Suprapubic skin (tissue), 4 donors: ENCODE measurements around the gene ADAMTSL2. TPM values are rescaled to one million over a fixed set of nuclear protein-coding genes. Genes with fewer than 3 reads are reported as not detected.

ENCODE experiments used
- DNase-seq, 2 donors: peaks; one replicate each; pipeline ENCODE4 v3.0.0-alpha.2; 2019; ENCODE audit warnings: low spot score in 2 of 2
- H3K27ac ChIP-seq: fragments of 200-600 bp; sonication (generic); one replicate; pipeline ENCODE4 v1.5.1; 2019
- H3K27me3 ChIP-seq: fragments of 200-600 bp; sonication (generic); one replicate; pipeline ENCODE4 v1.5.1; 2019
- H3K36me3 ChIP-seq: fragments of 200-600 bp; sonication (generic); one replicate; pipeline ENCODE4 v1.5.1; 2019
- H3K4me1 ChIP-seq: fragments of 200-600 bp; sonication (generic); one replicate; pipeline ENCODE4 v1.5.1; 2019
- H3K4me3 ChIP-seq: fragments of 200-600 bp; sonication (generic); one replicate; pipeline ENCODE4 v1.5.1; 2019; ENCODE audit warnings: mild to moderate bottlenecking
- H3K9me3 ChIP-seq: fragments of 200-600 bp; sonication (generic); one replicate; pipeline ENCODE4 v1.5.1; 2019
- EP300 ChIP-seq: sonication (generic); formaldehyde crosslinking; IDR thresholded peaks from one replicate; pipeline ENCODE4 v1.6.1; 2017; ENCODE audit warnings: antibody characterized with exemption
- POLR2A ChIP-seq, 2 donors: fragments of 450-650 bp; IDR thresholded peaks; one replicate each; pipeline ENCODE4 v1.6.1; 2017; ENCODE audit warnings: antibody characterized with exemption in 2 of 2, mild to moderate bottlenecking in 2 of 2, moderate library complexity in 2 of 2
- POLR2AphosphoS5 ChIP-seq, 3 donors: sonication (generic); formaldehyde crosslinking; IDR thresholded peaks; one replicate each; pipeline ENCODE4 v1.6.1; 2017; ENCODE audit warnings: antibody characterized with exemption in 3 of 3
- WGBS: methylation state at CpG from one replicate; pipeline ENCODE4 v1.1.5; 2018; 5-methylcytosine and 5-hydroxymethylcytosine counted together
- total RNA-seq, 4 donors: library from RNA; depleted of rRNA; stranded (reverse); fragments of >200 nt; gene quantifications; one replicate each; pipeline ENCODE4 v1.1.0, GENCODE V29; 2016
- TF ChIP-seq, protein P1 (sequence below), 2 donors: fragments of 200-600 bp in 1 of 2; fragments of 450-650 bp in 1 of 2; sonication (generic) in 1 of 2; IDR thresholded peaks; one replicate each; pipeline ENCODE4 v1.5.1; 2016 to 2019; ENCODE audit warnings: antibody characterized with exemption in 2 of 2, mild to moderate bottlenecking in 1 of 2, moderate library complexity in 1 of 2

The ADAMTSL2 gene
- total RNA-seq, 4 donors from 2014 or later = 0.16 to 0.85 (median 0.46) TPM

GRCh38 chr9:133521122-133522072 is 13.1 kb upstream of the ADAMTSL2 start:
- WGBS = 88% methylated on average over 16 of the region's 21 CpGs
- H3K27ac ChIP-seq = no peak overlapping the region
- no peak for DNase-seq
- no peaks in the 10 kb centered on the region for H3K36me3 ChIP-seq
- peaks cover 3% of the 10 kb centered on the region for H3K27me3 ChIP-seq
- no peak overlapping the region for H3K4me3 ChIP-seq
- H3K9me3 ChIP-seq = no peaks in the 10 kb centered on the region
- H3K4me1 ChIP-seq = peaks cover 3% of the 10 kb centered on the region
- TF ChIP-seq POLR2AphosphoS5 (IDR thresholded peaks at IDR 0.05) = no peak
- TF ChIP-seq, protein P1, sequence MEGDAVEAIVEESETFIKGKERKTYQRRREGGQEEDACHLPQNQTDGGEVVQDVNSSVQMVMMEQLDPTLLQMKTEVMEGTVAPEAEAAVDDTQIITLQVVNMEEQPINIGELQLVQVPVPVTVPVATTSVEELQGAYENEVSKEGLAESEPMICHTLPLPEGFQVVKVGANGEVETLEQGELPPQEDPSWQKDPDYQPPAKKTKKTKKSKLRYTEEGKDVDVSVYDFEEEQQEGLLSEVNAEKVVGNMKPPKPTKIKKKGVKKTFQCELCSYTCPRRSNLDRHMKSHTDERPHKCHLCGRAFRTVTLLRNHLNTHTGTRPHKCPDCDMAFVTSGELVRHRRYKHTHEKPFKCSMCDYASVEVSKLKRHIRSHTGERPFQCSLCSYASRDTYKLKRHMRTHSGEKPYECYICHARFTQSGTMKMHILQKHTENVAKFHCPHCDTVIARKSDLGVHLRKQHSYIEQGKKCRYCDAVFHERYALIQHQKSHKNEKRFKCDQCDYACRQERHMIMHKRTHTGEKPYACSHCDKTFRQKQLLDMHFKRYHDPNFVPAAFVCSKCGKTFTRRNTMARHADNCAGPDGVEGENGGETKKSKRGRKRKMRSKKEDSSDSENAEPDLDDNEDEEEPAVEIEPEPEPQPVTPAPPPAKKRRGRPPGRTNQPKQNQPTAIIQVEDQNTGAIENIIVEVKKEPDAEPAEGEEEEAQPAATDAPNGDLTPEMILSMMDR (IDR thresholded peaks at IDR 0.05) = no peak
- TF ChIP-seq EP300 = no peak
- TF ChIP-seq POLR2A (IDR thresholded peaks at IDR 0.05) = no peak

GRCh38 chr9:133522073-133522910 is 12.2 kb upstream of the ADAMTSL2 start:
- H3K9me3 ChIP-seq = no peaks in the 10 kb centered on the region
- DNase-seq = no peak
- WGBS = 80% methylated on average over 9 of the region's 14 CpGs
- TF ChIP-seq POLR2AphosphoS5 (IDR thresholded peaks at IDR 0.05) = no peak
- TF ChIP-seq, protein P1 (IDR thresholded peaks at IDR 0.05) = no peak
- TF ChIP-seq EP300 = no peak
- TF ChIP-seq POLR2A (IDR thresholded peaks at IDR 0.05) = no peak
- H3K27me3 ChIP-seq = peaks cover 12% of the 10 kb centered on the region
- no peaks in the 10 kb centered on the region for H3K36me3 ChIP-seq
- peaks cover 11% of the 10 kb centered on the region for H3K4me1 ChIP-seq
- H3K4me3 ChIP-seq = no peak overlapping the region
- no peak overlapping the region for H3K27ac ChIP-seq

DNA sequence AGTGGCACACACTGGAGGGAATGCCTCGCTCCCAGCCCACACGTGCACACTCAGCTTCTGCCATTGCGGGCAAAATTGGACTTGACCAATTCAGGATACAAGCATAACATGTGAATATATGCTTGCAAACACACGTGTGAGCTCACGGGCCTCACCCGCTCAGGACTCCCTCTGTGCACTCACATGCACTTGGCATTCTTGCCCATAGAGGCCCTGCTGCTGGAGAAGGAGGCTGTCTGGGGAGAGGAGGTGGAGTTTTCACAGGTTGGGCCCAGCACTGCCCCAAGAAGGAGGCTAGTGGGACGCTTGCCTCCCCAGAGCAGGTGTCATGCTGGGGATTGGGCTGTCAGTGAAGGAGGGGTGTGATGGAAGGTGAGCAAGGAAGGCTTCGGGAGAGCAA is 11.4 kb upstream of the ADAMTSL2 start:
- peaks cover 19% of the 10 kb centered on the region for H3K4me1 ChIP-seq
- no peak for TF ChIP-seq POLR2AphosphoS5 (IDR thresholded peaks at IDR 0.05)
- TF ChIP-seq, protein P1 (IDR thresholded peaks at IDR 0.05) = no peak
- TF ChIP-seq EP300 = no peak
- no peak for TF ChIP-seq POLR2A (IDR thresholded peaks at IDR 0.05)
- peaks cover 21% of the 10 kb centered on the region for H3K27me3 ChIP-seq
- 75% methylated on average over 6 of the region's 8 CpGs for WGBS
- H3K4me3 ChIP-seq = no peak overlapping the region
- no peaks in the 10 kb centered on the region for H3K36me3 ChIP-seq
- no peak for DNase-seq
- no peak overlapping the region for H3K27ac ChIP-seq
- no peaks in the 10 kb centered on the region for H3K9me3 ChIP-seq

GRCh38 chr9:133524146-133524545 is 10.4 kb upstream of the ADAMTSL2 start:
- H3K4me1 ChIP-seq = peaks cover 24% of the 10 kb centered on the region
- no peaks in the 10 kb centered on the region for H3K36me3 ChIP-seq
- no peak for DNase-seq
- 89% methylated on average over 5 of the region's 5 CpGs for WGBS
- no peak overlapping the region for H3K4me3 ChIP-seq
- TF ChIP-seq, protein P1 (IDR thresholded peaks at IDR 0.05) = no peak
- no peak for TF ChIP-seq POLR2AphosphoS5 (IDR thresholded peaks at IDR 0.05)
- TF ChIP-seq POLR2A (IDR thresholded peaks at IDR 0.05) = no peak
- no peak for TF ChIP-seq EP300
- H3K27ac ChIP-seq = no peak overlapping the region
- H3K27me3 ChIP-seq = peaks cover 31% of the 10 kb centered on the region
- no peaks in the 10 kb centered on the region for H3K9me3 ChIP-seq
